Liver (tissue), 9 donors: Measurements from ENCODE around the gene RIMS3. TPM values are rescaled to one million over a fixed set of nuclear protein-coding genes. Genes with fewer than 3 reads are reported as not detected.

ENCODE experiments used
- DNase-seq: peaks from one replicate; pipeline ENCODE4 v3.0.0-alpha.2; 2017; ENCODE audit warnings: low spot score
- H3K27ac ChIP-seq, 2 donors: one replicate each; pipeline ENCODE4 v1.7.0; 2013; ENCODE audit warnings: inconsistent platforms in 2 of 2, low read length in 2 of 2, control low read depth in 1 of 2, low read depth in 1 of 2, mild to moderate bottlenecking in 1 of 2
- H3K27me3 ChIP-seq, 4 donors: one replicate each; pipeline versions ENCODE4 v1.6.1 to v1.7.0; 2013; ENCODE audit warnings: low read length in 3 of 4, inconsistent platforms in 1 of 4, mild to moderate bottlenecking in 1 of 4, moderate library complexity in 1 of 4; ENCODE audit not compliant: control insufficient read depth in 4 of 4, insufficient read depth in 4 of 4
- H3K36me3 ChIP-seq, 4 donors: one replicate each; pipeline versions ENCODE4 v1.6.1 to v1.7.0; 2013; ENCODE audit warnings: low read length in 3 of 4, mild to moderate bottlenecking in 3 of 4, low read depth in 1 of 4, moderate library complexity in 1 of 4; ENCODE audit not compliant: control insufficient read depth in 4 of 4, insufficient read depth in 3 of 4
- H3K4me1 ChIP-seq, 4 donors: one replicate each; pipeline versions ENCODE4 v1.6.1 to v1.7.0; 2013; ENCODE audit warnings: low read length in 3 of 4, mild to moderate bottlenecking in 3 of 4, moderate library complexity in 1 of 4; ENCODE audit not compliant: control insufficient read depth in 4 of 4, insufficient read depth in 4 of 4
- H3K4me3 ChIP-seq, 3 donors: one replicate each; pipeline versions ENCODE4 v1.6.1 to v1.7.0; 2013; ENCODE audit warnings: low read length in 3 of 3, control low read depth in 1 of 3, low read depth in 1 of 3, mild to moderate bottlenecking in 1 of 3
- H3K9ac ChIP-seq, 2 donors: one replicate each; pipeline ENCODE4 v1.7.0; 2013; ENCODE audit warnings: low read length in 2 of 2, mild to moderate bottlenecking in 2 of 2, moderate library complexity in 2 of 2, control low read depth in 1 of 2, low read depth in 1 of 2
- H3K9me3 ChIP-seq, 4 donors: one replicate each; pipeline versions ENCODE4 v1.6.1 to v1.7.0; 2013; ENCODE audit warnings: low read length in 3 of 4; ENCODE audit not compliant: control insufficient read depth in 4 of 4
- GABPA ChIP-seq, 2 donors: IDR thresholded peaks in 1 of 2; conservative IDR thresholded peaks in 1 of 2; 2 replicates each; pipeline ENCODE4 v1.6.1; 2016; ENCODE audit warnings: antibody characterized with exemption in 2 of 2, mild to moderate bottlenecking in 1 of 2, moderate library complexity in 1 of 2
- HNF4A ChIP-seq, 2 donors: conservative IDR thresholded peaks; 2 replicates each; pipeline ENCODE4 v1.6.1; 2016; ENCODE audit warnings: antibody characterized with exemption in 2 of 2, mild to moderate bottlenecking in 2 of 2
- JUND ChIP-seq, 2 donors: IDR thresholded peaks; 2 replicates each; pipeline ENCODE4 v1.6.1; 2016; ENCODE audit warnings: antibody characterized with exemption in 2 of 2
- NR2F2 ChIP-seq: IDR thresholded peaks from 2 replicates; pipeline ENCODE4 v1.6.1; 2016; ENCODE audit warnings: antibody characterized with exemption
- RAD21 ChIP-seq, 2 donors: IDR thresholded peaks; 2 replicates each; pipeline ENCODE4 v1.6.1; 2016; ENCODE audit warnings: antibody characterized with exemption in 2 of 2, mild to moderate bottlenecking in 2 of 2
- RXRA ChIP-seq, 2 donors: IDR thresholded peaks; 2 replicates each; pipeline ENCODE4 v1.6.1; 2017 to 2018; ENCODE audit warnings: antibody characterized with exemption in 2 of 2, mild to moderate bottlenecking in 1 of 2
- SP1 ChIP-seq: IDR thresholded peaks from 2 replicates; pipeline ENCODE4 v1.6.1; 2018; ENCODE audit warnings: antibody characterized with exemption, mild to moderate bottlenecking
- TAF1 ChIP-seq: conservative IDR thresholded peaks from 2 replicates; pipeline ENCODE4 v1.6.1; 2016; ENCODE audit warnings: antibody characterized with exemption, mild to moderate bottlenecking
- WGBS: extraction: QIAGEN DNeasy Blood & Tissue Kit; methylation state at CpG from one replicate; pipeline ENCODE4 v1.1.7; 2013; 5-methylcytosine and 5-hydroxymethylcytosine counted together
- polyA plus RNA-seq, 2 donors: library from polyadenylated mRNA; stranded (reverse) in 1 of 2; unstranded in 1 of 2; fragments of 200-250 nt in 1 of 2; fragments of >200 nt in 1 of 2; fragmentation: Nextera tagmentation in 1 of 2; extraction: Ambion mirVana in 1 of 2; gene quantifications; one replicate each; pipeline versions ENCODE4 v1.2.1 to v1.2.3, GENCODE V29; 2013 to 2015
- total RNA-seq, 2 donors: library from RNA; depleted of rRNA; stranded (reverse); fragments of >200 nt; gene quantifications; one replicate each; pipeline ENCODE4 v1.2.3, GENCODE V29; 2014
- TF ChIP-seq, protein P1 (sequence below): IDR thresholded peaks from 2 replicates; pipeline ENCODE4 v1.6.1; 2016; ENCODE audit warnings: antibody characterized with exemption
- TF ChIP-seq, protein P2 (sequence below): fragments of 150-350 bp; IDR thresholded peaks from 2 replicates; pipeline ENCODE4 v1.5.1; 2017; ENCODE audit warnings: improper control_type of control experiment, low read depth, low read length; ENCODE audit not compliant: missing input control
- TF ChIP-seq, protein P3 (sequence below): IDR thresholded peaks from 2 replicates; pipeline ENCODE4 v1.6.1; 2016; ENCODE audit warnings: antibody characterized with exemption
- TF ChIP-seq, protein P4 (sequence below): IDR thresholded peaks from 2 replicates; pipeline ENCODE4 v1.6.1; 2016; ENCODE audit warnings: antibody characterized with exemption
- donor health status: healthy.
- donor health status: healthy.
- donor health status: healthy.
- donor health status: healthy.
- donor health status: healthy.

RIMS3 gene
- total and polyA plus RNA-seq, 4 donors = 0.22 to 2.2 (median 0.77) TPM

DNA sequence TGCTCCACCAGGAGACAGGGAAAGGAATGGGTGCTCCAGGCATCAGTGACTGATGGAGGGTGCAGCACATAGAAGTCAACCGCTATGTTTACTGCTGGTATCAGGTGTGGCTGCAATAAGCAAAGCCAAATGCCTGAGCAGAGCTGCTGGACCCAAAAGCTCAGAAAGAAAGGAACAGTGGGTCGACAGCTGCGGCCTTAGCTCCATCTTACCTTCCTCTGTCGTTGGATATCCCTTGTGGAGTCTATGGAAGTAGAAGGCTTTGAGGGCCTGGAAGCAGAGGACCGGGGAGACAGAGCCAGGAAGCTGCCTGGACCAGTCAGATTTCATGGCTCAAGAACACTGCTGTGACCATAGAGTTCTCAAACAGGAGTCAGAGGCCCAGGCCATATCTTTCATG, 45.3 kb downstream of the RIMS3 start (continued):
- TF ChIP-seq, protein P1, sequence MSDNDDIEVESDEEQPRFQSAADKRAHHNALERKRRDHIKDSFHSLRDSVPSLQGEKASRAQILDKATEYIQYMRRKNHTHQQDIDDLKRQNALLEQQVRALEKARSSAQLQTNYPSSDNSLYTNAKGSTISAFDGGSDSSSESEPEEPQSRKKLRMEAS = no peak
- no peak for TF ChIP-seq RXRA (IDR thresholded peaks at IDR 0.05)

DNA sequence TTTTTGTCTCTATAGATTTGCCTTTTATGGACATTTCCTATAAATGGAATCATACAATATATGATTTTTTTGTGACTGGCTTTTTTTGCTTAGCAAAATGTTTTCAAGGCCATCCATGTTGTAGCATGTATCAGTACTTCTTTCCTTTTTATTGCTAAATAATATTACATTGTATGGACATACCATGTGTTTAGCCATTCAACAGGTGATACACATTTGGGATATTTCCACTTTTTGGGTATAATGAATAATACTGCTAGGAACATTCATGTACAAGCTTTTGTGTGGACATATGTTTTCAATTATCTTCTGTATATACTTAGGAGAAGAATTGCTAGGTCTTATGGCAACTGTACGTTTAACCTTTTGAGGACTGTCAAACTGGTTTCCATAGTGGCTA, 47.4 kb downstream of the RIMS3 start:
- Histone ChIP-seq H3K9me3 (peaks cover 0 to 5% (median 0%) of the 10 kb centered on the region in 4 donors), H3K36me3 (no peaks in the 10 kb centered on the region), H3K4me3 (no peak overlapping the region), H3K27ac (no peak overlapping the region), H3K4me1 (no peaks in the 10 kb centered on the region), H3K9ac (no peak overlapping the region), H3K27me3 (no peaks in the 10 kb centered on the region)
- 94% methylated on average over 1 of the region's 1 CpG for WGBS
- TF ChIP-seq TAF1 (no peak), RAD21 (IDR thresholded peaks at IDR 0.05) (no peak), JUND (IDR thresholded peaks at IDR 0.05) (no peak), HNF4A (conservative IDR thresholded peaks at IDR 0.05) (no peak), GABPA (IDR thresholded peaks at IDR 0.05 in 1 of 2, conservative IDR thresholded peaks at IDR 0.05 in 1 of 2) (no peak), SP1 (no peak), RXRA (IDR thresholded peaks at IDR 0.05) (no peak), NR2F2 (no peak)
- TF ChIP-seq, protein P2, sequence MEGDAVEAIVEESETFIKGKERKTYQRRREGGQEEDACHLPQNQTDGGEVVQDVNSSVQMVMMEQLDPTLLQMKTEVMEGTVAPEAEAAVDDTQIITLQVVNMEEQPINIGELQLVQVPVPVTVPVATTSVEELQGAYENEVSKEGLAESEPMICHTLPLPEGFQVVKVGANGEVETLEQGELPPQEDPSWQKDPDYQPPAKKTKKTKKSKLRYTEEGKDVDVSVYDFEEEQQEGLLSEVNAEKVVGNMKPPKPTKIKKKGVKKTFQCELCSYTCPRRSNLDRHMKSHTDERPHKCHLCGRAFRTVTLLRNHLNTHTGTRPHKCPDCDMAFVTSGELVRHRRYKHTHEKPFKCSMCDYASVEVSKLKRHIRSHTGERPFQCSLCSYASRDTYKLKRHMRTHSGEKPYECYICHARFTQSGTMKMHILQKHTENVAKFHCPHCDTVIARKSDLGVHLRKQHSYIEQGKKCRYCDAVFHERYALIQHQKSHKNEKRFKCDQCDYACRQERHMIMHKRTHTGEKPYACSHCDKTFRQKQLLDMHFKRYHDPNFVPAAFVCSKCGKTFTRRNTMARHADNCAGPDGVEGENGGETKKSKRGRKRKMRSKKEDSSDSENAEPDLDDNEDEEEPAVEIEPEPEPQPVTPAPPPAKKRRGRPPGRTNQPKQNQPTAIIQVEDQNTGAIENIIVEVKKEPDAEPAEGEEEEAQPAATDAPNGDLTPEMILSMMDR = no peak
- TF ChIP-seq, protein P1 = no peak
- TF ChIP-seq, protein P3, sequence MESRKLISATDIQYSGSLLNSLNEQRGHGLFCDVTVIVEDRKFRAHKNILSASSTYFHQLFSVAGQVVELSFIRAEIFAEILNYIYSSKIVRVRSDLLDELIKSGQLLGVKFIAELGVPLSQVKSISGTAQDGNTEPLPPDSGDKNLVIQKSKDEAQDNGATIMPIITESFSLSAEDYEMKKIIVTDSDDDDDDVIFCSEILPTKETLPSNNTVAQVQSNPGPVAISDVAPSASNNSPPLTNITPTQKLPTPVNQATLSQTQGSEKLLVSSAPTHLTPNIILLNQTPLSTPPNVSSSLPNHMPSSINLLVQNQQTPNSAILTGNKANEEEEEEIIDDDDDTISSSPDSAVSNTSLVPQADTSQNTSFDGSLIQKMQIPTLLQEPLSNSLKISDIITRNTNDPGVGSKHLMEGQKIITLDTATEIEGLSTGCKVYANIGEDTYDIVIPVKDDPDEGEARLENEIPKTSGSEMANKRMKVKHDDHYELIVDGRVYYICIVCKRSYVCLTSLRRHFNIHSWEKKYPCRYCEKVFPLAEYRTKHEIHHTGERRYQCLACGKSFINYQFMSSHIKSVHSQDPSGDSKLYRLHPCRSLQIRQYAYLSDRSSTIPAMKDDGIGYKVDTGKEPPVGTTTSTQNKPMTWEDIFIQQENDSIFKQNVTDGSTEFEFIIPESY = no peak
- TF ChIP-seq, protein P4, sequence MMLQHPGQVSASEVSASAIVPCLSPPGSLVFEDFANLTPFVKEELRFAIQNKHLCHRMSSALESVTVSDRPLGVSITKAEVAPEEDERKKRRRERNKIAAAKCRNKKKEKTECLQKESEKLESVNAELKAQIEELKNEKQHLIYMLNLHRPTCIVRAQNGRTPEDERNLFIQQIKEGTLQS = no peak
- DNase-seq = no peak

DNA sequence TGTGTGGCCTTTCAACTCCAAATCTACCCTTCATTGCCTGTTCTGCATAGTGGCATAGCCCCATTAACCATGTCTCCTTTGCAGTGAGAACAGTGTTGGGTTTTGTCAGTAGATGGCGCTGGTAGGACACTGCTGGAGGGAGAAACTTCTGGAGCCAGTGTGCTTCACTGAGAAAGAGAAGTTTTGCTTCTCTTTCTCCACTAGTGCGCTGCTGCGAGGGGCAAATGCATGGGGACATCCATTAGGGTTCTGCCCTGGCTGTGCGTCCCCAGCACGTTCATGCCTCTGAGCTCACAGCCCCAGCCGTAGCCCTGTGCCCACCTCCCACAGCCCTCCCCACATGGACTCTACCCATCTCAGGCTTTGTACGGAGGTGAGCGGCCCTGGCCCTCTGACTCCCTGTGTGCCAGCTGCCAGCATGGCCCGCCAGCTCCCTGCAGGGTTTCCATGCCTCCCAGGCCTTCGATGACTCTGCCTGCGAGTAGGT, 53.1 kb downstream of the RIMS3 start:
- Histone ChIP-seq H3K9me3 (no peaks in the 10 kb centered on the region), H3K36me3 (no peaks in the 10 kb centered on the region), H3K27me3 (no peaks in the 10 kb centered on the region), H3K4me1 (peaks cover 0 to 4% (median 0%) of the 10 kb centered on the region in 4 donors), H3K4me3 (no peak overlapping the region), H3K9ac (no peak overlapping the region), H3K27ac (no peak overlapping the region)
- WGBS = 31% methylated on average over 11 of the region's 11 CpGs
- TF ChIP-seq, protein P2 = peak; percentile 87
- TF ChIP-seq RAD21 (IDR thresholded peaks at IDR 0.05) (peak; percentile 94 to 98), RXRA (IDR thresholded peaks at IDR 0.05) (no peak)
- DNase-seq = peak; percentile 75
